Brain microvascular endothelial cell (primary cell): ENCODE data around the gene CACYBP.

ENCODE experiments used
- DNase-seq: peaks from one replicate; pipeline ENCODE4 v3.0.0-alpha.2; 2020
- H3K27ac ChIP-seq: fragments of 250-450 bp; sonication (Bioruptor Pico); 2 replicates; pipeline ENCODE4 v1.5.1; 2020; ENCODE audit warnings: mild to moderate bottlenecking, moderate library complexity
- H3K27me3 ChIP-seq: fragments of 250-450 bp; sonication (Bioruptor Pico); replicated peaks from 2 replicates; pipeline ENCODE4 v1.5.1; 2020; ENCODE audit warnings: mild to moderate bottlenecking
- H3K36me3 ChIP-seq: fragments of 250-450 bp; sonication (Bioruptor Pico); replicated peaks from 2 replicates; pipeline ENCODE4 v1.5.1; 2020; ENCODE audit warnings: mild to moderate bottlenecking
- H3K4me3 ChIP-seq: 2 replicates; pipeline ENCODE4 v1.5.1; 2011; ENCODE audit warnings: low read depth, mild to moderate bottlenecking, control low read depth, low read length, moderate library complexity
- CTCF ChIP-seq: IDR thresholded peaks from 2 replicates; pipeline ENCODE4 v1.5.1; 2011; ENCODE audit warnings: low read depth, mild to moderate bottlenecking, moderate library complexity, low read length, control low read depth, inconsistent platforms; ENCODE audit errors: missing control alignments
- in situ Hi-C: cut with HindIII; loops from 2 replicates; pipeline ENCODE4 v1.10.0; 2017; ENCODE audit warnings: low sequenced_read_pairs, low pct_ligation_motif_present

Gene CACYBP

GRCh38 chr1:174964261-174964971 lies 35.3 kb upstream of the CACYBP start:
- H3K36me3 ChIP-seq: no peaks in the 10 kb centered on the region
- peaks cover 4% of the 10 kb centered on the region for H3K27me3 ChIP-seq
- in situ Hi-C loops: loop anchor here (25.0 kb wide), 1 partner anchor 177 kb away; no protein-coding TSS in a partner anchor
- no peak for DNase-seq
- no peak for TF ChIP-seq CTCF
- no peak overlapping the region for H3K27ac ChIP-seq
- no peak overlapping the region for H3K4me3 ChIP-seq

- Histone ChIP-seq H3K4me3 (no peak overlapping the region), H3K27ac (no peak overlapping the region)
- no peak for TF ChIP-seq CTCF
These were observed 34.8 kb upstream of the CACYBP start for GRCh38 chr1:174964972-174965361.

GRCh38 chr1:174965362-174966007 lies 34.3 kb upstream of the CACYBP start:
- TF ChIP-seq CTCF: no peak
- in situ Hi-C loops: loop anchor here (25.0 kb wide), 1 partner anchor 178 kb away; no protein-coding TSS in a partner anchor
- DNase-seq: no peak
- H3K27ac ChIP-seq: no peak overlapping the region
- H3K4me3 ChIP-seq: no peak overlapping the region
- no peaks in the 10 kb centered on the region for H3K36me3 ChIP-seq
- peaks cover 4% of the 10 kb centered on the region for H3K27me3 ChIP-seq

More at GRCh38 chr1:174964972-174965361, 34.8 kb upstream of the CACYBP start:
- Histone ChIP-seq H3K27me3 (peaks cover 4% of the 10 kb centered on the region), H3K36me3 (no peaks in the 10 kb centered on the region)
- in situ Hi-C loops: loop anchor here (25.0 kb wide), 1 partner anchor 178 kb away; no protein-coding TSS in a partner anchor
- no peak for DNase-seq

DNA sequence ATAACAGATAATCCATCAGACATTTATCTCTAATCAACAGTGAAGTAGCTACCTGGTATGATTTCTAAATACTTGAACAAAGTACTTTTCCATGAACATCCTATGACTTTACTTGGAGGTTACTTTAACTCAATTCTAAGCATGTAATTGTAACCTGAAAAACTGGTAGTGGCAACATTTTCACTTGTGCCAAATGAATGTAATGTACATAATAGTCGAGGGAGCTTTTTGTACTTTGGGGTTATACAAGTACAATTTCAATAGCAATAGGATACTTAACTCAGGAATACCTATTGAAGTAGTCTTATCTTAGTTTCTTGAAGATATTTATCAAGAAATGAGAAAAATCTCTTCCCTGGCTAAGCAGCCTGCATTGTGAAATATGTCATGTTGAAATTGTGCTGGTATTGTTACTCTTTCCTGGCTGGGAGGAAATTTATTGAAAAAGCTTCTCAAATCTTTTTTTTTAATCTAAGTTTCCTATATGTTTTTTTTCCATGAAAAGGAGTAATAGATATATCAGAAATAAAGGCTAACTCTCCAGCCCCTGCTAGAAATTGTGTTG lies 33.7 kb upstream of the CACYBP start:
- DNase-seq: no peak
- Histone ChIP-seq H3K27ac (no peak overlapping the region), H3K4me3 (no peak overlapping the region), H3K27me3 (peaks cover 4% of the 10 kb centered on the region), H3K36me3 (no peaks in the 10 kb centered on the region)
- in situ Hi-C loops: loop anchor here (25.0 kb wide), 1 partner anchor 179 kb away; no protein-coding TSS in a partner anchor
- no peak for TF ChIP-seq CTCF

DNA sequence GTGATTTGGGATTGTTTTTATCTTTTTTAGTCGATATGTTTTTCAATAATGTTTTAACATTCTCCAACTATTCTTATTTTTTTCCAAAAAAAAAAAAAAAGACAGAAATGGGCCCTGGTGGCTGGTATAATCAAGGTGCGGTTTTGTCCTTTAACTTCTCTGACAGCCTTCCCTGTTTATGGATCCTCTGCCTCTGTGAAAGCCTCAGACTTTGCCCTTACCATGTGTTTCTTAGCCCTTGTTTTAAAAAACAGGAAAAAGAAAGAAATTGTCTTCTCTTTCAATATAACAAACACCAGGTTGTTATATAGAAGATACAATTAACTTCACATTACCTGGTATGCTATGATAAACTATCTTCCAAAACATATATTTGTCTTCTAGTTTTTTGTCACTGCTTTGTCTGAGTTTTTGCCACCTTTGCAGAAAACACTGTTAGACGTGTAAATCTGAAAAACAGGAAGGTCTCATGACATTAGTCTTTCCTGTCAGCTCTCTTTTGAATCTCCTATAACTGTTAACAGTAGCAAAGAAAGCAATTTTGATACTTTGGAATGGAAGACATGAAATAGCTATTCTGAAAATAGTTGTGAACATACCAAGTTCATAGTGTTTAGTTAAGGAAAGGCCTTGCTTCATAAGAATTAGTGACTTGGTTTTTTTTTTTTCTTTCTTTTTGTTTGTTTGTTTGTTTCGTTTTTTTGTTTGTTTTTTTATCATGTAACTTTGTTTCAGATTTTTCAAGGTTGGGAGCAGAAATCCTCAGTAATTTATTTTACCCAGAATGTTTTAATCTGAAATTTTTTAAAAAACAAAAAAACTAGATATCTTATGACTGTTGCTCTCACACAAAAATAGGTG lies 31.7 kb upstream of the CACYBP start:
- no peak overlapping the region for H3K4me3 ChIP-seq
- in situ Hi-C loops: loop anchor here (25.0 kb wide), 1 partner anchor 181 kb away; no protein-coding TSS in a partner anchor
- no peak for DNase-seq

More for the DNA sequence above, 31.7 kb upstream of the CACYBP start:
- no peaks in the 10 kb centered on the region for H3K36me3 ChIP-seq
- H3K27me3 ChIP-seq: peaks cover 4% of the 10 kb centered on the region
- TF ChIP-seq CTCF: no peak
- H3K27ac ChIP-seq: peak overlapping the region; percentile 25
